ENCODE results near the gene ENTPD6.
A peak's percentile ranks its signal among the peaks of the same experiment; 100 is the strongest.

ENTPD6 gene

DNA sequence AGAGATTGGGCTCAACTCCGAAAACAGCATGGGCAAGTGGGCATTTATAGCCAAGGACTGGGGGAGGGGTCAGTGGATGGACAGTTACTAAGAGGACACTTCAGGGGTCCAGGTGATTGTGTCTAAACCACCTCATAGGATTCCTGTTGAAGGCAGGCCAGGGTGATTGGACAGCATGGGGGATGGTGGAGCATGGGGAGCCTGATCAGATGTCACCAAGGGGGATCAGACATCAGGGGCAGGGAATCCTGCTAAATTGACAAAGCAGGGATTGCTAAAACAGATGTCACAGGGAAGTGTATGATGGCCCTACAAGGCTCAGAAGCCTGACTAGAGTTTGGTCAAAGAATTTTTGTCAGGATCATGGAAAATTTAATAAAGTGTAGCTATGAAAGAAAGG, 49.9 kb downstream of the ENTPD6 start:
- DNase-seq, result no peak

- DNase-seq, result no peak
These were observed 50.9 kb downstream of the ENTPD6 start for GRCh38 chr20:25246182-25246999.

- no peak for DNase-seq
These were observed 51.5 kb downstream of the ENTPD6 start for GRCh38 chr20:25247000-25247517.

- no peak for DNase-seq
These were observed 52.0 kb downstream of the ENTPD6 start for GRCh38 chr20:25247518-25247955.

- peak; percentile 74 for DNase-seq
These were observed 52.7 kb downstream of the ENTPD6 start, which contains the start of gene PYGB for GRCh38 chr20:25247956-25248785. PYGB (plus strand) TSS chr20:25248085; CDS start chr20:25248179, 94 bp downstream.

GRCh38 chr20:25248786-25249172, 53.3 kb downstream of the ENTPD6 start:
- DNase-seq, result no peak

DNA sequence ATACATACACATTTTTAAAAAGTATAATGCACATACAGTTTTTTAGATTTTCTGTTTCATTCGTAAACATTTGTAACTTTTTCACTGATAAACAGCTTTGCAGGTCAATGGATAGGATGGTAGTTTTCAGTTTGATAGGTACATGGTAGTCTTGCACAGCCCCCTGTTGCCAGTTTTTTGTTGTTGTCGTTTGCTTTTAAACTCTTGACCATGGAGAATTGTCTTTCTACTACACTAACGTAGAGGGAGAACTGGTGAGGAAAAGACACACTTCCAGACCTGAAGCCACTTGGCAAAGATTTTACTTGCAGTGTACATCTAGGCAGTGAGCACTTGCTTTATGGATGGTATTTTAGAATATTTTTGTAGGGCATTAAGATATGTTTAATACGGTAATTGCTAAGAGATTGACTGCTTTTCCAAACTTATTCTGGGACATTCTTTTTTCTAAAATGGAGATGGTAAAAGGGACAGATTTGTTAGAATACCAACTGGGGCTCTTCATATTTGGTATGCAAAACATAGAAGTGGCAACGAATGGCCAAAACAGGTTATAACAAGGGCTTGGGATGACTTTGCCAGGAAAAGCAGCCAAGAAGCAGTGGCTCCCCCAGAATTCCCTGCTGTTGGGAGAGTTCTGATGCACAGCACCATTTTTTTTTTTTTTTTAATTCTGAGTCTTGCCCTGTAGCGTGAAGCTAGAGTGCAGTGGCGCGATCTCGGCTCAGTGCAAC, 53.9 kb downstream of the ENTPD6 start:
- DNase-seq, result no peak

GRCh38 chr20:25250508-25250907, 55.0 kb downstream of the ENTPD6 start:
- DNase-seq, result no peak

- no peak for DNase-seq
These were observed 55.5 kb downstream of the ENTPD6 start for GRCh38 chr20:25251019-25251418.

GRCh38 chr20:25251558-25251957, 56.0 kb downstream of the ENTPD6 start:
- no peak for DNase-seq

DNA sequence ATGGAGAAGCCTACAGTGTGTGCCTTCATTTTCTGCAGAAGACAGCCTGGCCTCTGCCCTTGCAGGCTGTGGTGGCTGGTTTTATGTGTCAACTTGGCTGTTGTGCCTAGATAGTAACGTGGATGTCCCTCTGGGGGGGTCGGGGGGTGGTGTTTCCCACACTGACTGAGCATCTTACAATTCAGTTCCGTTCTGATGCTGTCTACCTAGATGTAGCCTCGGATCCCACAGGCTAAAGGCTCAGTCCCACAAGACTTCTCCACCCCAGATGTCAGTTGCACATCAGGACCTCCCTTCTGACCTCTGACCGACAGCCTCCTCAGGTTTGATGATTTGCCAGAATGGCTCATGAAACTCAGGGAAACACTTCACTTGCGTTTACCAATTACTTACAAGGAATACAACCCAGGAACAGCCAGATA, 56.7 kb downstream of the ENTPD6 start:
- DNase-seq, result no peak

GRCh38 chr20:25252686-25253421, 57.3 kb downstream of the ENTPD6 start:
- no peak for DNase-seq

- no peak for DNase-seq
These were observed 58.2 kb downstream of the ENTPD6 start for GRCh38 chr20:25253606-25254275.

DNA sequence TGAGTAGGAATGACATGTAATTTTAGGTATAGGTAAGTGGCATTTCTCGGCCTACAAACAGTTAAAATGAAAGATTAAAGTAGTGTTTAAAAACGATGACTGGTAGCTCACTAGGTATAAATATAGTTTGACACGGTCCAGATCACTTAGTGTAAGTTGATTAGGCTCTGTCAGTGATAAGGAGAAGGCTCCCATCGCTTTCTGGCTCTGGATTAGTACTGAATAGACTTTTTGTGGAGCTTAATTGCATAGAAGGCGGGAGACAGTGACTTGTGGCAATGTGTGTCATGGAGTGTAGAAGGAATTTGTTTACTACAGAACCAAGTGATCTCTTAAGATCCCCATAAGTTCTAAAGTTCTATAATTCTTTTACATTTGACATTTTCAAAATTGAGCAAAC, 59.1 kb downstream of the ENTPD6 start:
- DNase-seq, result no peak

DNA sequence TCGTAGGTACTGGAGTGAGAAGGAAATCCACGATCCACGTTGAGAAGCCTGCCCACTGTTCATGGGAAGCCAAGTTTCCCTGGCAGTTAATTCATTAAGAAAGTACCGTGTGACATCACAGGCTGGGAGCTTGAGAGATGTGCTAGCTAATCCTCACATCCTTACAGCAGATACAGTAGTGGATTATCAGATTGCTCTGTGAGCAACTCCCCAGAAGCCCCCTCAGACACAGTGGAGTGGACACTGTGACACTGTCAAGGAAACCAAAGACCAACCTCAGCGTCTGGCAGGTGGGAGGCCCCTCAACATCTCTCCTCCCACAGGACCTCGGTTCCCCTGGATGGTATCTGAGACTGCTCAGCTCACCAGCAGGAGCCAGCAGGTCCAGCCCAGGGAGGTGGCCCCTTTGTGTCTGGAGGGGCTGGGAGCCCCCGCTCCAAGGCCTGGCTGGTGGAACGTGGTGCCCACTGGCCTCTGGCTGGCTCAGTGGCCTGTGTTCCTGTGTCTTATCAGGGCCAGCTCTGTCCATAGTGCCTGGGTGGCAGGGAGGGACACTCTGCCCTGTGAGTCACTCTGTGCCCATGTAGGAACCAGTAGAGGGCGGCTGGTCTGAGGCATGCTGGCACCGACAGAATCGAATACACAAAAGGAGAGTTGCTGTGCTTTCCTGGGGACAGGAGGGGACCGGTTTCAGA, 59.6 kb downstream of the ENTPD6 start:
- no peak for DNase-seq

- DNase-seq, result no peak
These were observed 60.8 kb downstream of the ENTPD6 start for GRCh38 chr20:25256226-25256859.

GRCh38 chr20:25257130-25257529, 61.6 kb downstream of the ENTPD6 start:
- no peak for DNase-seq

DNA sequence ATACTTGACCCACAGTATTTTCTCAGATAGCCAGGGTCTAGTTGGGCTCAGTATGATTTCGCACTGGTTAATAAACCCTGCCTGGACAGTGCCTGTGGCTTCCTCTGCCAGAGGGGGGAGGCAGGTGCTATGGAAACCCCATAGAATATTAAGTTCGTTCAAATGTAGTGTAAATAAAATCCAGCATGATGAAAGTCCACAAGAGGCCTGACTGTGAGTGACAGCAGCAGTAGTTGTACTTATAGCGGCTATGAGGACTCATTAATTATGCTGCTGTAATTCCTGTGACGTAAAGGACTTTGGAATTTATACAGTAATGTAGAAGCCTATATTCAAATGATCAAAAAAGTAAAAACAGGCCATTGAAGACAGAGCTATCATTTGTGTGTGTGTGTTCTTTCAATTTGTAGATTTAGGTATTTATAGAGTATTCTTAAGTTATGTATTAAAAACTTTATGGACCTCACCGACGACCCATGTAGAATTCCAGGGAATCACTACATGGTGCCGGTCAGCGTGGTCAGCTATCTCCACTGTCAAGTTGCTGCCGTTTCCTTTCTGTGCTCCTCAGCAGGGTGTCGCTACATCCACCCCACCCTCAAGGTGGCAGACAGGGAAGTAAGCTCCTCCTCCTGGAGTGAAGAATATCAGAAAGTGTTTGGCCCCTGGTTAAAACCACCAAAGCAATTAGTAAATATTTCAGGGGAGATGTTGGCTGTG, 62.4 kb downstream of the ENTPD6 start:
- DNase-seq, result no peak

GRCh38 chr20:25258476-25258805, 62.9 kb downstream of the ENTPD6 start:
- DNase-seq, result no peak

- DNase-seq, result no peak
These were observed 63.3 kb downstream of the ENTPD6 start for GRCh38 chr20:25258828-25259227.
